Amygdala (tissue), 56 donors: ENCODE results near the gene LAGE3.
A peak's percentile ranks its signal among the peaks of the same experiment; 100 is the strongest.
"Not testable (repeated sequence)": the region's sequence is repeated elsewhere in the genome, so short reads cannot be mapped to it uniquely, and the experiment has no call there.

Experiments used
- DNase-seq, 56 donors: peaks; one replicate each; lab custom pipeline; 2025; lab: John Stamatoyannopoulos, UW

LAGE3 gene

DNA sequence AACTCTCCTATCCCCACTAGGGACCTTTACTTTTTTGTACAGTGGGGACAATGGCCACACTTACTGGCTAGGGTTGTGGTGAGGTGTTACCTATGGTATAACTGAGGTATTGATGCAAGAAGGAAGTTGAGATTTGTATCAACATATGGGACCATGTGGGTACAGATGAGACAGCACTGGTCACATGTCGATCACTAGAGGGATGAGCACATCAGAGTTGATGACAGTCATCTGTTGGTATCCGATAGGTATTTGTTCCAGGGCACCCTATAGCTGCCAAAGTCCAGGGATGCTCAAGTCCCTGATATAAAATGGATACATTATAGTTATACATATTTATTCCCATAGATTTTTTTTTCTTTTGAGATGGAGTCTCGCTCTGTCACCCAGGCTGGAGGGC lies 23.9 kb upstream of the LAGE3 start:
- no peak for DNase-seq

DNA sequence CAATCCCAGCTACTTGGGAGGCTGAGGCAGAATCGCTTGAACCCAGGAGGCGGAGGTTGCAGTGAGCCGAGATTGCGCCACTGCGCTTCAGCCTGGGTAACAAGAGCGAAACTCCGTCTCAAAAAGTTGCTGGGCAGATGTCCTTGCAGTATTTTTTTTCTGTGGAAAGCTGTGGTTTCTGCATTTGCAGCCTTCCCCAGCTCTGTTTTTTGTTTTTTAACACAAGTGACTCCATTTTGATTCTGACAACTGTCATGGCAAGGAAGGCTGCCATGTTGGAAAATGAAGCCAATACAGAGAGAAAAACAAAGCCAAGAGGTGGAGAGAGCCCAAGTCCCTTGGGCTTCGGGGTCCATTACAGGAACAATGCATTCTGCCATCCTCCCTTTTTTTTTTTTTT lies 23.0 kb upstream of the LAGE3 start:
- no peak for DNase-seq

DNA sequence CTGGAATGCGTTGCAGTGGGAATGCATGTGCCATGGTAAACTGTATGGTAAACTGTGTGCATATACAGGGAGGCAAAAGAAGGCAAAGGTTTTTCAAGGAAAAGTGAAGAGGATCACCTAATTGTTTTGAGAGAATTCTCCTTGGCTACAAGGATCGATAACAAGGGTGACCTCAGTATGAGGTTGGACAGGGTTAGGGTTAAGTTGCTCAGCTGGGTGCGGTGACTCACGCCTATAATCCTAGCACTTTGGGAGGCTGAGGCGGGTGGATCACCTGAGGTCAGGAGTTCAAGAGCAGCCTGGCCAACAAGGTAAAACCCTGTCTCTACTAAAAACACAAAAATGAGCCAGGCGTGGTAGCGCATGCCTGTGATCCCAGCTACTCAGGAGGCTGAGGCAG lies 22.3 kb upstream of the LAGE3 start:
- not testable (repeated sequence) for DNase-seq

DNA sequence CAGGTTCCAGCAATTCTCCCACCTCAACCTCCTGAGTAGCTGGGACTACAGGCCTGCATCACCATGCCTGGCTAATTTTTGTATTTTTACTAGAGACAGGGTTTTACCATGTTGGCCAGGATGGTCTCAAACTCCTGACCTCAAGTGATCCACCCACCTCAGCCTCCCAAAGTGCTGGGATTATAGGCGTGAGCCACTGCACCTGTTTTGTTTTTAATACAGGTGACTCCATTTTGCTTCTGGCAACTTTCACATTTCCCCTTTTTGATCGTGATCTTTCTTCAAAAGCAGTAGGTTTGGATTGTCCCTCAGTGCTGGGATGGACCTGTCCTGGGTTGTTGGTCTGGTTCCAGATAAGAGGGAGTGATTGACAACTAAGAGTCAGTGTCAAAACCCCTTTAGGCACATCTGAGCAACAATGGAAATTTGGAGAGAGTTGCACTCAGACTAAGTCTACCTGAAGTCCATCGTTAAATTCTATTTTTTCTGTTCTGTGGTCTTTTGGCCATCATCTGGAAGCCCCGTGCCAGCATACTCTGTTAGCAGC lies 17.6 kb upstream of the LAGE3 start:
- not testable (repeated sequence) for DNase-seq

DNA sequence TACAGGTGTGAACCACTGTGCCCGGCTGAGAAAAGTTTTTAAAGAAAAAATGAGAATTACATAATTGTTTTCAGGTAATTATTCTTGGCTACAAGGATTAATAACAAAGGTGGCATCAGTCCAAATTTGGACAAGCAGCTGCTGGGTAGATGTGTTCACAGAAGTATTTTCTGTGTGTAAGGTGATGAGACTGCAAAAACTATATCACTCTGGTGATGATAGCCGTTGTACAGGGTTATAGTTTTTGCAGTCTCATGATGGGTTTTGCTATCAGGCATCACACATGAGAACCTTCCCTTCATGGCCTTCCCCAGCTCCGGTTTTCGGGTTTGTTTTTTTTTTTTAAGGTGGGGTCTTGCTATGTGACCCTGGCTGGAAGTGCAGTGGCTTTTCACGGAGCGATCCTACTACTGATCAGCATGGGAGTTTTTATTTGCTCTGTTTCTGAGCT lies 16.4 kb upstream of the LAGE3 start:
- no peak for DNase-seq

DNA sequence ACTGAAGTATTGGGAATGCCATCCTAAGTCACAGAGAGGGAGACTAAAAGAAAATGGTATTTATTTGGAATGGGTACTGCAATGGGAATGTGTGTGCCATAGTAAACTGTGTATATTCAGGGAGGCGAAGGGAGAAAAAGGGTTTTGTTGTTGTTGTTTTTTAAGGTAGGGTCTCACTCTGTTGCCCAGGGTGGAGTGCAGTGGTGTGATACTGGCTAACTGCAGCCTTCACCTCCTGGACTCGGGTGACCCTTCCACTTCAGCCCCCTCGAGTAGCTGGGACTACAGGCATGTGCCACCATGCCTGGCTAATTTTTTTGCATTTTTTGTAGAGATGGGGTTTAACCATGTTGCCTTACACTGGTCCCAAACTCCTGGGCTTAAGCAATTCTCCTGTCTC lies 15.6 kb upstream of the LAGE3 start:
- DNase-seq = no peak

DNA sequence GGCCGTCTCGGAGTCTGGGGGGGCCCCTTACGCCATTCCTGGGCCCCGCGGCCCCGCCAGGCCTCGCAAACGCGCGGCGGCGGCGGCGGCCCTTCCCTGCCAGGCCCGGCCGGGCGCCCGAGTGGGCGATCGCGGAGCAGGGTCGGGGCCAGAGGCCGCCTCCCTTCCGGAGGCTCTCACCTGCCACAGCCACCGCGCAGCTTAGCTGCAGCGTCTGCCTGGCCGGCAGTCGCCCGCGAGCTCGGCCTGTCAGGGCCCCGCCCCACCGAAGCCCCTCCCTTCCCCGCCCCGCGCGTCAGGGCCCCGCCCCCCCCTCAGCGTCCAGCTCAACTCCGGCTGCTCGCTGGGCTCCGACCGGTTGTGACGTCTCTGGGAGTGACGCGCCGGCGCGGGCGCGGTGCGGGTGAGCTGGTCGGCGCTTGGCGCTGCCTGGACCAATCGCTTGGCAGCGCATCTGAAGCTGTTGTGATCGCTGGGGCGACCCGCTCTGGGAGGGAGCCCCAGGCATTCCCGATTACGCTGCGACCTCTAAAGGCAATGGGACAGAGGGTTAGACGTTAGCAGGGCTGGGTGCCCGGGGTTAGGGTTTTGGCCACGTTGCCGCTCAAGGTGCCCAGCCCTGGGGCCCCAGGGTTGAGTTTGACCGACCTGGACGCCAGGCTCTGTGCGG lies 11.5 kb upstream of the LAGE3 start, which contains the start of gene SLC10A3:
TSS of gene SLC10A3 (minus strand) at position 216 of the 670 bp plus-strand sequence. CDS start 1,689 bp downstream, outside the sequence.
- DNase-seq = peak in 55 of 56 donors; percentile 33 to 96 (median 87)

DNA sequence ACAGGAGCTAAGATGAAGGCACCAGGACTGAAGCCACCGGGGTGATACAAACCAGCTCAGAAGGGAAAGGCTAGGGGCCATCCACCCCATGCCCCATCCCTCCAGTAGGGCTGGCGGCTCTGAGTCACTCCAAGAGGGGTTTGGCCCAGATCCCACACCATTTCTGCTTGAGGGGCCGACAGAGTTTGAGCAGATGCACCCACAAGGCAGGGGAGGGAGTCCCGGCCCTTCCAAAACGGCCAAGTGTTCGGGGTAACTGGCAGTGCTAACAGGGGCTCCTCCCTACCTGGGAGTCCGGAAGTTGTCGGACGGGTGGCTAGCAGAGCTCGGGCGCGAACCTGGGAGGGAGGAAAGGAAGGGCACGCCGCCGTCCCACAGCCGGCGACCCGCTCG lies 10.9 kb upstream of the LAGE3 start:
- DNase-seq = peak in 1 of 56 donors; percentile 43

DNA sequence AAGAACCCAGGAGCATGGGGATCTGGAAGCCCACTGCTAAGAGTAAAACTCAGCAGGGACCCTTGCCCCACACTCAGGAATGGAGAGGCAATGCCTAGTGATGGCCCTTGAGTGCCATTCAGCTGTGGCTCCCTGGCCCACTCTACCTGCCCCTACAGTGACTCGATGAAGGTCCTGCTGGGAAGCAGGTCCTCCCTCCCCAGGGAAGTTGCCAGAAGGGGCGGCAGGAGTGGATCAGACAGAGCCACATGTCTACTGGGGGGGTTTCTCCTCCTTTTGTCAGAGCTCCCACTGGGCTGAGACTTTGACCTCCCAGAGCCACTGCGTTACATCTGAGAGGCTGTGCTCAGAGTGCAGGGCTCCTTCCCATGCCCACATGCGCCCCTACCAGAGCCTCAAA lies 10.1 kb upstream of the LAGE3 start:
- DNase-seq = no peak

DNA sequence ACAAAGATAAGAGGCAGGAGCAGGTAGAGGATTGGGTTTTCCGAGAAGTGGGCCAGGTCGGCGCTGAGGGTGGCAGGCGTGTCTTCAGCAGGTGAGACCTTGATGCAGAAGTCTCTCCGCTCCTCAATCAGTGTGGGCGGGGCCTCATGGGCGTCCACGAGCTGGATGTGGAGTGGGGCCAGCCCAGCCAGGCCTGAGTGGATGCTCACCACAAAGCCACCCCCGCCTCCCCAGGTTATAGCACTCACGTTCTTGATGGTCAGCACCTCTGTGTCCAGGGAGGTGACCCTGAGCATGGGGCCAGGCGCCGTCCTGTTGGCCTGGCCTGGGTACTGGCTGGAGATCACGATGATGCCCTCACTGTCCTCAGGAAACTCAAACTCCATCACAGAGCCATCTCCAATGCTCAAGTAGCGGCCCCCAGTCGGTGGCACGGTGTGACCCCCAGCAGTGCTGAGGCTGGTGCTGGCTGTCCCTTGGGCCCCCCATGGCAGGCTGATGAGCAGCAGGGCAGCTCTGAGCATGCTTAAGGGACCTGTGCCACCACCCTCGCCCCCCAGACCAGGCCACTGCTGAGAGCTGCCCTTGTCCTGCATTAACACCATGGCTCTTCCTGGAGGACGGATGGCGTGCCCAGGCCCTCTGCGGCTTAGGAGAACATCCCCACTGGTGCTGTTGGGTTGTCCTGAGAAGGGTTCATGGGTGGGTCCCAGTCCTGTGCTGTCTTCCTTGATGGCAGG lies 9.4 kb upstream of the LAGE3 start:
- no peak for DNase-seq

DNA sequence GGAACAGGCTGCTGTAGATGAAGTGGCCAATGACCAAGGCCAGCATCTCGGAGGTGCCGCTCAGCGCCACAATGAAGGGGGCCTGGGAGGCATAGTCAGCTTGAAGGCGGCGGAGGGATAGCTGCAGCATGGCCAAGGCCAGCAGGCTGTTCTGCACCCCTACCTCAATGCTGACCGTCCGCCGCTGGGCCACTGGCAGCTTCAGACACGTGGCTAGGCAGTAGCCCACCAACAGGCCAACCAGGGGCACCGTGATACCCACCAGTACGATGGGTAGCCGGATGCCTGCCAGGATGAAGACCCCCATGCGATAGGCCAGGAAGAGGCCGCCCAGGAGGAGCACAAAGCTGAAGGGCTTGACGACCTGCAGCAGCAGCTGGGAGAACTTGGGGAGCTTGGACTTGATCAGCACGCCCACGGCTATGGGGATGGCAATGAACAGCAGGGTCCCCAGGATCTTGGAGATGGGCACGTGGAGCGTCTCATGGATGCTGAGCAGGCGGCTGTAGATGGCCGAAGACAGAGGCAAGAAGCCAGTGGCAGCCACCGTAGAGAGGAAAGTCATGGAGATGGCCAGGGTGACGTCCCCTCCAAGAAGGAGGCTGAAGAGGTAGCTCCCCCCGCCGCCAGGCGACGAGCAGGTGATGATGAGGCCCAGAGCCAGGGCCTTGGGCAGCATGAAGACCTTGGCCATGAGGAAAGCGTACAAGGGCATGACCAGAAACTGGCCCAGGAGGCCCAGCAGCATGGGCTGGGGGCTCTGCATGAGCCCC lies 8.6 kb upstream of the LAGE3 start:
- no peak for DNase-seq

DNA sequence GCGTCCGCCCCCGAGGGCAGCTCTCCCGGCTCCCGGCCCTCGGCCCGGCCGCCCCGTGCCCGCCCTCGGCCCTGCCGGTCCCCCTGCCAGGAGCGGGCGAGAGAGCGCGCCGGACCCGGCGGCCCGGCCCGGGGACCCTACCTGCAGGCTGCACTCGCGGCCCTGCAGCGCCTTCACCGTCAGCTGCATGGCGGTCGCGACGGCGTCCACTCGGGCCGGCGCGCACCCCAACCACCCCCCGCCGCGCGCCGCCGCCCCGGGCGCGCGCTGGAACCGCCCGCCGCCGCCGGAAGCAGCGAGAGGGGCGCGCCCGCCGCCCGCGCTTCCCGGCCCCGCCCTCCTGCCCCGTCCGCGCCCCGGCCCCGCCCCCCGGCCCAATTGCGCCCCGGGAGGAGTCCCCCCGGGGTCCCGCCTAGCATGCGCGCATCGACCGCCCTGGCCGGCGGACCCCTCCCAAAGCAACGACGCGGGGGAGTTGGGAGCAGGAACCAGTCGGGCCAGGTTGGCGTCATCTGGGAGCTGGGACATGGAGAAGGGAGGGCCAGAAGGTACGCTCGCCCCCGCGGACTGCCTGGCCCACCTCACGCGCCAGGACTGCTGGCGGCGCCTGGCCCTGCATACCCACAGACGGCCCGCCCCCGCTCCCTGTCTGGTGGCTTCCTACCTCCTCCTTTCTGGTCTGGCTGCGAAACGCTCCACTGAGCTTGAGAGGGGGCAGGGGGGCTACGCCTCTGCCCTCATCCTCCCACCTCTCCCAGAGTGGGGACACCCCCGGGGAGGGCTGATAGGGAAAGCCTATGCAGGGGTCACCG lies 7.5 kb upstream of the LAGE3 start, which contains the start of gene UBL4A:
TSS of gene UBL4A (minus strand) at position 220 of the 812 bp plus-strand sequence. CDS start at position 189, 31 bp downstream.
- peak in 35 of 56 donors; percentile 1 to 72 (median 25) for DNase-seq

DNA sequence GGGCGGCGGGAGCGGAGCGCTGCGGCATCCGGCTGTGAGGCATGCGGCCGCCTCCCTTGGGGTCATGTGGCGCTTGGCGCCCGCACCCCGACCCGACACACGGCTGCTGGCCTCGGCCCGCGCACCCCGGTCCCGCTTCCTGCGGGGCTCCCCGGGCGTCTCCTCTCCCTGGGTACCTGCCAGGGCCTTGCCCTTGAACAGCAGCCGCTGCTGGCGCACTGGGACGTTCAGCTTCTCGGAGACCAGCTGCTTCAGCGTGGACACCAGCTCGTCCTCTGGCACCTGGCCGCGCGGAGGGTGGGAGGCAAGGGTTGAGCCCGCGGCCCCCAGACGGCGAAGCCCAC lies 6.9 kb upstream of the LAGE3 start:
- peak in 8 of 56 donors; percentile 4 to 34 (median 18) for DNase-seq

DNA sequence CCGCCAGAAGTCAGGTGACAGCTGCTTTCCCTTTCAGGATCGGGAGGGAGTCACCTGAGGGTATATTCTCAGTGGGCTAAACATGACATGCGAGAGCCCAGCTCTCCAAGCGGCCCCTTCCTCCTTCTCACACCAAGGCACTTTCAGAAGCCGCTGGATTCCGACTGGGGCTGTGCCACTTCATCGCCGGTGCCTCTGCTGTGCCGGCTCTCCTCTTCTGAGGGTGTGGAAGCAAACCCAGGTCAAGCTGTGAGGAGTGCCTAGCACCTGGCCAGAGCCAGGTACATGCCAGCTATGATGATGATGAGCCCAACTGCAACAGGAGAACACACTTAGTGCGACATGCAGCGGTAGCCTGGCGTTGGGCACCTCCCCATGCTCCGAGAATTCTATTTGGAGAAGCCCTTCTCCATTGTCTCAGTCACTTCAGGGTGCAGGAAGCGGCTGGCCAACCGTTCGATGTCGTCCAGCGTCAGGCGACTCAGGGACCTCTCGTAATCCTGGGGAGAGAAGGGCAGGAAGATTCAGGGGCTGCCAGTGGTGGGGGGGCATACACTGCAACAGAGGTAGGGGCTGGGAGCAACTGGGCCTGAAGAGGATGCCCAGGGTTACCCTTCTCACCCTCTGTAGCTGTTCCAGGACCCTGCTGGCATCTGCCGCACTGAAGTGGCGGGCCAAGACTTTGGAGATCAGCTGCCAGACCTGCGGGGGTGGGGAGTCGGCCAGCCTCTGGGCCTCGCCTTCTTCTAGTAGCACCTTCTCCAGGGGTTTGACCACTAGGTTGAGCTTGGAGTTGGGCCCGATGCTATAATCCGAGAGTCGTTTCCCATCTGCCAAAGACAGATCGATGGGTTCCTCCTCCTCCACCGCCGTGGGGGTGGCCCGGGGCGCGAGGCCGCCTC lies 6.3 kb upstream of the LAGE3 start:
- peak in 1 of 56 donors; percentile 54 for DNase-seq

DNA sequence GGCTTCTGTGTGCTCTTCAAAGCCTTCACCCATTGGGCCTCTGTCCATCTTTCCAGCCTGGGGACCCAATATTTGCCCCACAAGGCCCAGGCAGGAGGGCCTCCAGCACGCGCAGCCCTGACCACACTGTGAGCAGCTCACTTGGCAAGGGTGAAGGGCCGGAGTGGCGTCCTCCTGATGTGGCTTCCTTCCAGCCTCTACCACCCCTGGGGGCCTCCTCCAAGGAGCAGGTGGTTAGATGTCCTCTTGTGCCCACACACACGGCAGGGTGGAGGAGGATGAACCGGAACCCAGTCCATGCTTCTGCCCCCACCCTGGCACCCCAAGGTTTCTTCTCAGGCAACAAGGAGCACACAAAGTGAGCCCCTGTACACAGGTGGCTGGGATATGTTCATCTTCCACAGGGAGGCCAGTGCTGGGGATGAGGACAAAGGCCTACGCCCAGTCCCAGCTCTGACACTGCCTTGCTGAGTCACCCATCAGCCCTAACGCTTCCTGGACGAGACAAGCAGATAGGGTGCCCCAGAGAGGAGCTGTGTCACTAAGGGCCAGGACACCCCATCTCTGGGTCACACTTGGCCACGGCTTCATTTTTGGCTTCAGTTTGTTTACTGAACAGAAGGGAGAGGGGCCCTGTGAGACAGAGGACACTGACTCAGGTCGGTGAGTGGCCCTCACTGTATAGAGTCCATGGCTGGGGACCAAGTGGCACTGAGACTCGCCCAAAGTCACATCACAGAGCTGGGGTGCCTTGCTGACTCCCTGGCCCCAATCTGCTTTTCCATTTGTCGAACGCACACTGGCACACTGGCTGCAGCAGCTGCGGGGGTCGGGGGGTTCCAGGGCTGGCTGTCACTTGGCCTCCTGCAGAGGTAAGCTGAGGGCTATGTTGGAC lies 5.4 kb upstream of the LAGE3 start:
- no peak for DNase-seq

DNA sequence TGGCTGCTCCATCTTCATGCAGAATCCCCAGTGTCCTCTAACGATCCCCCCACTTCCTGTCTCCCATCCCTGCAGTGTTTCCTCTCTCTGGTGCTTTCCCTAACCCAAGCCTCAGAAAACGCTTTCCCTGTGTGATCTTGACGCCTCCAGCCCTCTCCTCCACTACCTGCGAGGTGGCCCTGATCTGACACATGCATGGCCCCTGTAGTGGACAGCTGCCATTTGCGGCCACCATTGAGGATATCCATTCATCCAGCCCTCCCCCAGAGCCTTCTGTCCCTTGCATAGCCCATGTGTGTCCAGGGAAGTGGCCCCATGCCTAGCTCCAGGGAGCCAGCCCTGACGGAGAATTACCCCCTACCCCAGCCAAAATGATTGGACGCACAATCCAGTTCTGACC lies 4.2 kb upstream of the LAGE3 start:
- no peak for DNase-seq

DNA sequence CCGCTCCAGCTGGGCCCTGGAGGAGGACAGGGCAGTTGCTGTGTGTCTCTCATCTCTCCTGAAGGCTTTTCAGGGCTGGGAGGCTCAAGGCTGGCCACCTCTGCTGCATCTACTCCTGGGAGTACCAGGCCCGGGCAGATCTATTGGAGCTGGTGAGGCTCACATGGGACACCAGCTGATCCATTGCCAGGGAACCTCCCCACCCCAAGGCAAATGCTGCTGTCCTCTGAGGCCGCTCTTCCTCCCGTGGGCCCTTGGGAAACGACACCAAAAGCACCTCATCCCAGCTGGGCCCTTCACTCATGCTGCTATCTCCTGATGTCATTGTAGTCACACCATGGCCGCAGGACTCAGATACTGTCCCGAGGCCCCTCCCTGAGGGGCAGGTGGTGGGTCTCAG lies 3.7 kb upstream of the LAGE3 start:
- DNase-seq = no peak
